NOMO-1 (cell line): Measurements from ENCODE around the gene ZPR1.
A peak's percentile ranks its signal among the peaks of the same experiment; 100 is the strongest.
"Not testable (repeated sequence)": the region's sequence is repeated elsewhere in the genome, so short reads cannot be mapped to it uniquely, and the experiment has no call there.

ENCODE experiments used
- DNase-seq, 2 experiments: peaks; one replicate each; lab custom pipeline; 2025; ENCODE audit not compliant: unreplicated experiment in 2 of 2; lab: John Stamatoyannopoulos, UW

Gene ZPR1

DNA sequence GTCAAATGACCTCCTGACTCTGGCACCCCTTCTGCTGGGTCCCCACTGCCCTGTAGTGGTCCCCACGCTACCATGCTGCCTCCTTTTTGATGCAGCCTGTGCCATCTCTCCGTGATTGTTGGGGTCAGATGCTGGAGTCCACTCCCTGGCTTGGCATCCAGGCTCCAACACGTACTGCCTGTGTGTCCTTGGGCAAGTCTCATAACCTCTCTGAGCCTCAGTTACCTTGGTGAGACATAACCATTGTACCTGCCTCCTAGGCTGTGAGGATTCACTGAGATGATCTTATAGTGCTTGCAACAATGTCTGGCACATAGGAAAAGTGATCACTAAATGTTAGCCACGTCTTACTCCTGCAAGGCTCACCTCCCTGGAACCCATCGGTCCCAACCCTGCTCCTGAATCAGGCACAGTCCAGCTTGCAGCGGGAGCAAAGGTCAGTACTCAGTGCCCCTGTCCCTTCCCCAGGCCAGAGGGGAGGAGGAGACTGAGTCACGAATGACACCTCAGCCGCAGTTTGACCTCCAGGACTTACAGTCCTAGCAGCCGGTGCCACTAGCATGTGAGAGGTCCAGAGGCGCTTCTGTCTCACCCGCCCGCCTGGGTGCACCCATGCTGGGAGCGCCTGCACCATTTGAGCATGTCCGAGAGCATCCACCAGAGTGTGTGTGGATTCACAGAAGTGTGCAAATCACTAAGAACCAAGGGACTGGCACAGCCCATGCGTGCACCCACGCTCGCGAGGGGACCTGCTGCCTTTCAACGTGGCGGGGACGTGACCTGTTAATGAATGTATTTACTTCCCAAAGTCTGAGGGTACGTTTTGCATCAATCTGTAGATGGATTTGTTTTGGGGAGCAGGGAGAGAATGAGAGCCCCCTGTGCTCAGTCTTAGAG, 38.3 kb upstream of the ZPR1 start:
- no peak for DNase-seq

DNA sequence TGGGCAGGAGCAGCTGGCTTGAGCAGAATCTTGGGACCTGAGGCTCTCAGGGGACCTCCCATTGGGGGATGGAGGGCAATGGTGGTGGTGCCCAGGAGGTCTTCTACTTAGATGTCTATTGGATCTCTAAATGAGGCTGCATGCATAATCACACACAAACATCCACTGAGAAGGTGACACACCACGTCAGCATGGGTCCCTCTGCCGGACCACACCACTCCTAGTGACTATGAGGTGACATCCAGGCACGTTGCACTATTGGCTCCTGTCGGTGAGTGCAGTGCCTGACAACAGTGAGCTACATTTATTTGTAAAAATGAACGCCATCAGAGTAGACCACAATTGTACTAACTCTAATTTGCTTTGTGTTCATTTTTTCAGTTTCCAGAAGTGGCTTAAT, 37.6 kb upstream of the ZPR1 start:
- no peak for DNase-seq

DNA sequence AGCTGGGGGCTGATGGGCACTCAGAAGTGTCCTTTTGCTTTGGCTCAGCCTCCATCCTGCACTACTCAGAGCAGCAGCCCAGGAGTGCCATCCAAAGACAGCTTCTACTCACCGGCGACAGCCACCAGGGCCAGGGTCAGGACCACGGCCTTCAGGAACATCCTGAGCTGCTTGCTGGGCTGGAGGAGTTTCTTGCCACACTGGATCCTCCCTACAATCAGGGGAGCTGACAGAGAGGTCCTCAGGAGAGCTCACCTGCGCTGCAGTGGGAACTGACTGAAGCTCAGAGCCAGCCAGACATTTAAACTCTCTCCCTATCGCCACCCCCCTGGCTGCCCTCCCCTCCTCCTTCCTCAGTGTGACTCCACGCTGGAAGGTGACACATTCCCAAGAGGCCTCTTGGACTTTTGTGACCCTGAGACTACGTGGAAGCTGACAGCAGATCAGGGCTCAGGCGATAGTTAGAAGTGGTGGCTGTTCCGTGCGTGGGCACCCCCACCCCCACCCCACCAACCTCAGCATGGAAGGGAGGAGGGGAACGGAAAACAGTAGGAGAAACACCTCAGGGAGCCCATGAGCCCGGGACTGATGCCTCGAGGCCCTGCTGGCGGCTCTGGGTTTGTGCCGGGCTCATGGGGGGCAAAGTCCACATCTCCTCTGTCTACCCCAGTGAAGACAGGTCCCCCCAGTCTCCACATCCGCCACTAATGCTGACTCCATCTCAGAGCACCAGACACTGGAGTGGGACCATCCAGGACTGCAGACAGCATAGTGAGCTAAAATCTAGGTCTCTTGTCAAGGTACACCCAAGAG, 35.4 kb upstream of the ZPR1 start, which contains the start of gene APOA4:
Gene APOA4, minus strand, starts transcription at position 274 of the 813 bp plus-strand sequence. Its CDS starts 113 bp downstream, at position 161.
- DNase-seq = no peak

DNA sequence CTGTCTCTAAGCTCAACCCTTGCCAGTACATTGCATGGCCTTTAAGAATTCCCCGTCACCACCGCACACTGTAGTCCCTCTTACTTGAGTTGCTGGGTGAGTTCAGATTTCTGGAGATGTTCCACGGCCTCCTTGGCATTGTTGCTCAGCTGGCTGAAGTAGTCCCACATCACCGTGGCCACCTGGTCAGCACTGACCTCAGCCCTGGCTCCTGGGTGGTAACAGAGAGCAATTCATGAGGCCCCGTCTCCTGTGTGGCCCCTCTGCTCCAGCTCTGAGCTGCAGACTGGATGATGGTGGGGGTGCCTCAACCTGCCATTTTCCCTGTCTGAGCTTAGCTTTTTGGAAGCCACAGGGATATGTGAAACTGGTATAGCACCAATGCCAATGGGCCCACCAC, 34.8 kb upstream of the ZPR1 start:
- DNase-seq = no peak

DNA sequence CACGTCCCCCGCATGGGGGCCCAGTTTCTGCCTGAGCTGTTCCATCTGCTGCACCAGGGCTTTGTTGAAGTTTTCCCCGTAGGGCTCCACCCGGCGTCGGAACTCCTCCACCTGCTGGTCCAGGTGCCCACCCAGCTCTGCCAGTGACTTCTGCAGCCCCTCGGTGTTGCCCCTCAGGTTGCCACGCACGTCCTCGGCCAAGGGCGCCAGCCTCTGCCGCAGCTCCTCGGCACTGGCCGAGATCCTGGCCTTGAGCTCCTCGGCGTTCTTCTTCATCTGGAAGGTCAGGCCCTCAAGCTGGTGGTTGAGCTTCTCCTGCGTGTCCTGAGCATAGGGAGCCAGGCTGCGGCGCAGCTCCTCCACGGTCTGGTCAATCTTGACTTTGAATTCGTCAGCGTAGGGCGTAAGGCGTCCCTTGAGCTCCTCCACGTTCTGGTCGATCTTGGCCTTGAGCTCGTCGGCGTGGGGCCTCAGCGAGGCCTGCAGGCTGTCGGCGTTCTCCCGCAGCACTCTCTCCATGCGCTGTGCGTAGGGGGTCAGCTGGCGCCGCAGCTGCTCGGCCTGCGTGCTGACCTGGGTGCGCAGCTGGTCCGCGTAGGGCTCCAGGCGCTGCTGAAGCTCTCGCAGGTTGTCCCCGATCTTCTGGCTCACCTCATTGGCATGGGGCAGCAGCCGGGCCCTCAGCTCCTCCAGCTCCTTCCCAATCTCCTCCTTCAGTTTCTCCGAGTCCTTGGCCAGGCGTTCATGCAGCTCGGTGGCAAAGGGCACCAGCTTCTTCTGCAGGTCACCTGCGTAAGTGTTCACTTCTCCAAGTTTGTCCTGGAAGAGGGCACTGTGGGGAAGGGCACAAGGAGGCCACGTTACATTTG, 33.5 kb upstream of the ZPR1 start:
- no peak for DNase-seq

DNA sequence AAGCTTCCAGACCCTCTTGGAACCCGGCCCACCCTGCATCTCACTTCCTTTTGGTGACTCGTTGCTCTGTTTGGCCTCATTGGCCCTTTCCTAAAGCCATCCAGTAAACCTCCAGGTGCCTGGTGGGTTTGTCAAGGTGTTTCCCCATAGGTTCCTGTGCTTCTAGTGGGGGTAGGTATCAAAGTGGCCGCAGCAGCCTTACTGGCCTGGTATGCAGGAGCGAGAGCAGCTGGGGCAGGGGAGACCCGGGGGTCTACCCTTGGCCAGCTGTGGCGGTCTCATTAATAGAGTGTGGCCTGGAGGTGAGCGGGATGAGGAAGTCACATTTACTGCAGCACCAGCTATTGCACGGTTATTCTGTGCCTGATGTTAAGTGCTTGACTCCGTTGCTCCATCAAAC, 31.2 kb upstream of the ZPR1 start:
- no peak for DNase-seq

DNA sequence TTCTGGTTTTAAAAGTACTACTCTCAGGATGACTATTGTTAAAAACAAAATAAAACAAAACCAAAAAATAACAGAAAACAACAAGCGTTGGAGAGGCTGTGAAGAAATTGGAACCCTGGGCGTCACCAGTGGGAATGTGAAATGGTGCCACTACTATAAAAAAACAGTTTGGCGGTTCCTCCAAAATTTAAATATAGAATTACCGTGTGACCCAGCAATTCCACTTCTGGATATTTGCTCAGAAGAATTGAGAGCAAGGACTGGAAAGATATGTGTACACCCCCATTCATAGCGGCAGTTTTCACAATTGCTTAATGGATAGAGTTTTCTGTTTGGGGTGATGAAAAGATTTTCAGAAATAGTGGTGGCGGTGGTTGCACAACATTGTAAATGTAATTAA, 26.7 kb upstream of the ZPR1 start:
- DNase-seq = peak in 1 of 2 experiments; percentile 21

DNA sequence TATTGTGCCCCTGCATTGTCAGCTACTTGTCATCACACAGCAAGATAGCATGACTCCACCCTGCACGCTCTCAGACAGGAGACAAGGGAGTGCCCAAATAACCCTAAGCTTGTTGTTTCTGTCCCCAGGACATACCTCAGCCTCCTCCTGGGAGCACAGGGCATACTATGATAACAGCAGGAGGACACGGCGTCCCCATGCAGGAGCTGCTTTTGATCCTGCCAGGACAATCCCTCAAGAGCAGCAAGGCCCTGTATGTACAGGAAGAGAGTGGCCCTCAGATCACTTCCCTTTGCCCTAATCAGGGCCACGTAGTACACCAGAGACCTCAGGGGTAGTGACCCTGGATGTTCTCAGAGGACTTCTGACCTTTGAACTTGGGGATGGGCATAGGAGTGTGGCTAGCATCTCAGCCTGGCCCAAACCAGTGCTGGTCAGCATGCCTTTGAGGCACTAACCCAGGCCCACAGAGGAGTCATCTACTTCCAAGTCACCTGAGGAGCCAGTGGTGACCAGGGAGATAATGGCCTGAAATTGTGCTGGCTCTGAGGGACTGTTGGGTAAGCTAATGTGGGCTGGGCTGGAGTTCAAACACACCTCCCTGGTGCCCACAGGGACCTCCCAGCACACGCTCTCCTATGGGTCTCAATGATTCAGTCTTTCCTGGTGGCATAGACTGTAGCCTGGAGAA, 26.1 kb upstream of the ZPR1 start:
- DNase-seq = no peak

DNA sequence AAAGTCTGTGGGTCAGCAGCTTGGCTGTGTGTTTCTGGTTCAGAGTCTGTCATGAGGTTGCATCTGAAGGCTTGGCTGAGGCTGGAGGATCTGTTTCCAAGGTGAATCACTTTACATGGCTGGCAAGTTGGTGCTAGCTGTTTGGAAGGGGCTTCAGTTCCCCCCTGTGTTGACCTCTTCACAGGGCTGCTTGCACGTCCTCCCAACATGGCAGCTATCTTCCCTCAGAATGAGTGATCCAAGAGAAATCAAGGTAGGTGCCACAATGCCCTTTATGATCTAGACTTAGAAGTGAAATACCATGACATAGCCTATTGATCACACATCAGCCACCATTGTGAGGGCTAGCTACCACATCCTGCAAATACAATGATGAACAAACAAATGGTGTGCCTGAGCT, 25.3 kb upstream of the ZPR1 start:
- DNase-seq = no peak

DNA sequence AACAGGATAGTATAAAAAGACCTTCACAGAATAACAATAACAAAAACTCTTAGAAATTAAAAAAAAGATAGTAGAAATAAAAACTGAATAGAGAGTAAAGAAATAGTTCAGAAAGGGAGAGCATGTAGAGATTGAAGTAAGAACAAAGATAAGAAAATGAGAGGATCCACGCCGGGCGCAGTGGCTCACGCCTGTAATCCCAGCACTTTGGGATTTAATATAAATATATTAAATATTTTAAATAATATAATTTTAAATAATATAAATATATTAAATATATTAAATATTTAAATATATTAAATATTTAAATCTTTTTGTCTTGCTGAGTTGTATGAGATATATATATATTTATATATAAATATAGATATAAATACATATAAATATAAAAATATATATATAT, 24.3 kb upstream of the ZPR1 start:
- DNase-seq = no peak

DNA sequence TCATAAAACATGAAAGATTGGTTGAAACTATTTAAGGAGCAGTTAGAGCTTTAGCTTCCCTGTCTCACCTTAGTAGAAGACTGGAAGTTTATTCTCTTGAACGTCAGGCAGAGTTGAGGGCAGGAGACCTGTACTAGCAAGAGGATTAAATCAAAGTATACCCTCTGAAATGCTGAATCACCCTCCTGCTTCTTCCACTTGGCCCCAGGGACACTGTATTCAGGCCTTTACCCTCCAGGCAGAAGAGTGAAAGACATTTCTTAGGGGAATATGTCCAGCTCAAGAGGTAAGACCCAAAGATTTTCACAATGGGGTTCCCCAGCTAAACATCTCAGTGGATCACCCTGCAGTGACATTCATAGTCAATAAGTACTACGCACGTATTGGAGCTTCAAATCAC, 23.4 kb upstream of the ZPR1 start:
- DNase-seq = no peak

DNA sequence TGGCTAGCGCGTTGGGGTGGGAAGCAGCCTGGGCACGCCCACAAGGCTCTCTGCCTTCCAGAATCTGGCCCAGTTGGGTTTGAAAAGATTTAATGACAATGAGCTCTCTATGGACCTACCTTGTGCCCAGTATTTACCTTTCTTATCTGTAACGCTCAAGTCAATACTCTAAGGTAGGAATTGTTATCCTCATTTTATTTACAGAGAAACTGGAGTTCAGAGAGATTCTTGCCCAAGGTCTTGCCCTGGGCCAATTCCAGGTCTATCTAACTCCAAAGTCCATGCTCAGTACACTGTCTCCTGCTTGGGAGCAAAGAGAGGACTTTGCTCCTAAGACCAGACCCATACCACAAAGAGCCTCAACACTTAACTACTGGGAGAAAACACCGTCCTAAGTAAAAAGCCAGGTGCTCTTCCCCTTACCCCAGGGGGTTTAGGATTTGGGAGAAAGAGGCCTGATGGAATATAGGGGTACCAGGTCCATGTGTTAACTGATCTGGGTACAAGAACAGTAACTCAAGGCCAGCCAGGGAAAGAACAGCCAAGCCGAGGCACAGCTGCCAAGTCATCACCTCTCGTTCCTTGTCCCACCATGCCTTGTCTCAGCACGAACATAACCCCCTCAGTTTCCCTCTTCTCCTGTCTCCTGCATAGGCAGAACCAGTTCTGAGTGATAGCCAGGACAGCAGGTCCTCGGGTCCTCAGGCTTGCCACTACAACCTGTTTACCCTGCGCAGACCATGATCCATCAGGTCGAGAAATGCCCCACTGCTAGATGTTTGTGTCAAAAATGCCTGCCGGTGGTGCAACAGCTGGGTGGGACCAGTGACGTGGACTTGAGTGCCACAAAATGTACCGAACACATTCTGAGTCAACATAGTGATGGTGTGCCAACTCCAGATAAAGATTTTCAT, 20.7 kb upstream of the ZPR1 start:
- no peak for DNase-seq

DNA sequence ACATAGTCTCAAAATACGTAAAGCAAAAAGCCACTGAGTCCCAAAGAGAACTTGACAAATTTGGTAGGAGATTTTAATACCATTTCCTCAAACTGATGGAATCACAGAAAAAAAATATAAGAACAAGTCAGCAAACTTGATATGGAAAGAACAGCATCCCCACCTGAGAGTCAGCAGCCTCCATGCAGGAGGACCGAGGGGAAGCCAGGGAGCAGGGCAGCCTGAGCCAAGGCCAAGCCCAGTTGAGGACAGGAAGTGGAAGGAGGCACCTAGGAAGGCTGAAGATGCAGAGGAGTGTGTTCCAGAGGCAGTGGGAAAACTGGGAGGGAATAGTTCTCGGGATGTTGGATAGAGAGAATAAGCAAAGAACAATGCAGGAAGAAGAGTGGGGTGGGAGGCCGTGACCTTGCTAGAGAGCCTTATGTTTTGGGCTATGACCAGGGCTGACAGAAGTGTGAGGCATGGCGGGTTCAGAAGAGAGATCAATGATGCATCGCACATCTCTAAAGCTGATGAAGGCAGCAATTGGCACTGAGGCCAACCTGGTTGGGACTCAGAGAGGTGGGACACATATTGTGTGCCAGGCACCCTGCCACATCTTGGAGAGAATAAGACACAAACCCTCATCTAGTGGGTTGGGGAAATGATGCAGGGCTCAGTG, 19.9 kb upstream of the ZPR1 start:
- no peak for DNase-seq

DNA sequence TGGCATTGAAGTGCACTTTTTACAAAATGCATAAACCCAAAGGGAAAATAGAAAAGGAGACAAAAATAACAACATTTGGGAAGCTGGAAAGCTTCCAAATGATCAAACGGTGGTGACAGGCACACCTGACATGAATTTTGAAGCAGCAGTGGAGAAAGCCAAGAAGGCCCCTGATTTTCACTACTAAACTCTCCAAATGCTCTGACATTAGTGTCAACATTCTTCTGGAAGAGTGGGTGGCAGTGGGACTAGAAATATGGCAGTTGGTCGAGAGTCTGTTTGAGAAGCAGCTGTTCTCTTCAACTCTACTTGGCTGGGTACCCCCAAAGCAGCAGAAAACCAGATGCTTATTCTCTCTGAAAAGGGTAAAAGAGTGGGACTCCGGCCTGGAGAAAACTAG, 16.2 kb upstream of the ZPR1 start:
- no peak for DNase-seq

DNA sequence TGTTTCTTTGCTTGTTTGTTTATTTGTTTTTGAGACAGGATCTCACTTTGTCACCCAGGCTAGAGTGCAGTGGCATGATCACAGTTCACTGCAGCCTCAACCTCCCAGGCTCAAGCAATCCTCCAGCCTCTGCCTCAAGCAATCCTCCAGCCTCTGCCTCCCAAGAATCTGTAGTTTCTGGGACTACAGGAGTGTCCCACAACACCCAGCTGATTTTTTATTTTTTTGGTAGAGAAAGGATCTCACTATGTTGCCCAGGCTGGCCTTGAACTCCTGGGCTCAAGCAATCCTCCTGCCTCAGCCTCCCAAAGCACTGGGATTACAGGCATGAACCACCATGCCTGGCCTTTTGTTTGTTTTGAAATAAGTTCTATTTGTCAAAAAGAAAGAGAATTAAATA, 13.8 kb upstream of the ZPR1 start:
- DNase-seq = not testable (repeated sequence)

DNA sequence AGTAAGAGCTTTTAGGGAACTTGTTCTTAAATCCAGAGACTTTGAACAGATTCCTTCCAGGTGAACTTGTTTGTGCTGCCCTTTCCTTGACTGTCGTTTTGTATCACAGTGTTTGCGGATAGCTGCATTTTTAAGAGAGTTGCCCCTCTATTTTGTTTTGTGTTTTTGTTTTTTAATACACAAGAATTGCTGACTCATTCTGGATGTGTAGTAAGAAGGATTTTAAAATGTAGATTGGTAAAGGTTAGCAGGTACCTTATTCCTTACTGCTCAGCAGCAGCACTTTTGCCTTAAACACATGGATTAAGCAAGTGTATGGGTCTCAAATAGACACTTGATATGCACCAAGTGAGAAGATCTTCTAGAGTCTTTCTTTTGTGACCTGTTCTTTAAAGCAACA, 12.8 kb upstream of the ZPR1 start:
- no peak for DNase-seq

DNA sequence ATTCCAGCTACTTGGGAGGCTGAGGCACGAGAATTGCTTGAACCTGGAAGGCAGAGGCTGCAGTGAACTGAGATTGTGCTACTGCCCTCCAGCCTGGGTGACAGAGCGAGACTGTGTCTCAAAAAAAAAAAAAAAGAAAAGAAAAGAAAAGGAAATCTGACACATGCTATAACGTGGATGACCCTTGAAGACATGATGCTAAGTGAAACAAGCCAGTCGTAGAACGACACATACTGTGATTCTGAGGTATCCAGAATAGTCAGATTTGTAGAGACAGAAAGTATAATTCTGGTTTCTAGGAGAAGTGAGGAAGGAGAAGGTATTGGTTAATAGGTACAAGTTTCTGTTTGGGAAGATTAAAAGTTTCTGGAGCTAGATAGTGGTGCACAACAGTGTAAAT, 10.5 kb upstream of the ZPR1 start:
- no peak for DNase-seq

DNA sequence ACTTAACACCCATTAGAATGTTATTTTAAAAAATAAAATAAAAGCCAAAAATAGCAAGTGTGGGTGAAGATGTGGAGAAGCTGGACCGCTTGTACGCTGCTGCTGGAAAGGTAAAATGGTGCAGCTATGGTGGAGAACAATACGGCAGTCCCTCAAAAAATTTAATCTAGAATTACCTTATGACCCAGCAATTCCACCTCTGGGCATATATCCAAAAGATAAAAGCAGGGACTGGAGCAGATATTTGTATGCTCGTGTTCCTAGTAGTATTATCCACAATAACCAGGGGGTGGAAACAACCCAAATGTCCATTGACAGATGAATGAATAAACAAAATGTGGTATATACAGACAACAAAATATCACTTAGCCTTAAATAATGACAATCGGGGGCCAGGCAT, 10.0 kb upstream of the ZPR1 start:
- no peak for DNase-seq

DNA sequence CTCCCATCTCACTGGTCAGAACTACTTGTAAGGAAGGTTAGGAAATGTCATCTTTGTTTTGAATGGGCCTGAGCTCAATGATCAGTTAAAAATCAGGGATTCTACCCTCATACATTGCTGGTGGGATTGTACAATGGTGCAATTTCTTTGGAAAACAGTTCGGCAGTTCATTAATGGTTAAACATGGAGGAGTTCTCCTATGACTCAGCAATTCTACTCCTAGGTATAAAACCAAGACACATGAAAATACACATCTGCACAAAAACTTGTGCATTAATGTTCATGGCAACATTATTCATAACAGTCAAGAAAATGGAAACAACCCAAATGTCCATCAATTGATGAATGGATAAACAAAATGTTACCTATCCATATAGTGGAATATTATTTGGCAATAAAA, 8.7 kb upstream of the ZPR1 start:
- no peak for DNase-seq
